Activated CD8-positive, alpha-beta memory T cell treated with anti-CD3 and anti-CD28 coated beads, Interleukin-2, amount 50 U/mL, for 1 hour (primary cell): Measurements from ENCODE around the gene ENTPD8.
A peak's percentile ranks its signal among the peaks of the same experiment; 100 is the strongest.

Experiments
- DNase-seq: peaks from one replicate; pipeline ENCODE4 v3.0.0-alpha.2; 2020; ENCODE audit errors: extremely low read depth

Gene ENTPD8

DNA sequence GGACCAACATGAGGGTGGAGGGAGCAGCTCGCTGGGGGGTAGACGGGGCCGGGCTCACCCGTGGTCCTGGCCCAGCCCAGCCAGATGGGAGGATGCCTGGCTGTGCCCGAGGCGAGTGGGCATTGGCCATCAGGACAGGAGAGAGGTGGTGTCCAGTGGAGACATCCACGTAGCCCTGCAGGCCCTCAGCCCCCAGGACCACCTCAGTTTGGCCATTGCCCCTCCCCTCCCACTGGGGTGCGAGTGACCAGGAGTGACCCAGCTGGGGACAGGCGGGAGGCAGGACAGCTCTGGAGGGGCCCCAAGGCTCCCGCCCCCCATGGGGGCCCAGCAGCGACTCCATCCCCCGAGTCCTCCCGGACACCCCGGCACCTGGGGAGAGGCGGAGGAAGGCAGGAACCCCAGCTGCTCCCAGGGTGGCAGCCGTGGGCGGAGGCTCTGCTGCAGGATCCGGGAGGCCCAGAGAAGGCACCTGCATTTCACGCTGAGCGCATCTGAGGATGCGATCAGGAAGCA lies 9.7 kb downstream of the ENTPD8 start:
- DNase-seq: no peak

DNA sequence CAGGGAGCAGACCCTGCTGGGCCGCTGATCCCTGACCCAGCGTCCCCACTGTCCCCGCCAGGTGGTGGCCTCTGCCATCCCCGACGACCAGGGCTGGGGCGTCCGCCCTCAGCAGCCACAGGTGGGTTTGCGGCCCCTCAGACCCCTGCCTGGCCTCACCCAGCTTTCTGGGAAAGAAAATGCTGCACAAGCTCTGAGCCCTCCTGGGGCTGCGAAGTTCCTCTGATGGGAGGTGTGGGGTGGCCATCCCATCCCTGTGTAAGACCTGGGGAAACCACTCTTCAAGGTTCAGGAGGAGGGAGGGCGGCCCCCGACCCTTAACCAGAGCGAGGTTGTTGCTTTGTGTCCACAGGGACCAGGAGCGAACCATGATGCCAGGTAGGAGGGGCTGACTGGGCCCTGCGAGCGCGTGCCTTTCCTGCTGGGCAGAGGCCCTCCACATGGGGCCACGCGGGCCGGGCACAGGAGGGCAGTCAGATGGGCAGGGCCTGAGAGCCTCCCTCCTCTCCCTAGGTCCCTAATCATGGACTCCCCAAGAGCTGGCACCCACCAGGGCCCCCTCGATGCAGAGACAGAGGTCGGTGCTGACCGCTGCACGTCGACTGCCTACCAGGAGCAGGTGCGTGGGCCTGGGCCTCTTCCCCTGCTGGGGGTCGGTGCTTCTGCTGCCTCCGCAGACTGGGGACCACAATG lies 10.3 kb downstream of the ENTPD8 start:
- DNase-seq: no peak

DNA sequence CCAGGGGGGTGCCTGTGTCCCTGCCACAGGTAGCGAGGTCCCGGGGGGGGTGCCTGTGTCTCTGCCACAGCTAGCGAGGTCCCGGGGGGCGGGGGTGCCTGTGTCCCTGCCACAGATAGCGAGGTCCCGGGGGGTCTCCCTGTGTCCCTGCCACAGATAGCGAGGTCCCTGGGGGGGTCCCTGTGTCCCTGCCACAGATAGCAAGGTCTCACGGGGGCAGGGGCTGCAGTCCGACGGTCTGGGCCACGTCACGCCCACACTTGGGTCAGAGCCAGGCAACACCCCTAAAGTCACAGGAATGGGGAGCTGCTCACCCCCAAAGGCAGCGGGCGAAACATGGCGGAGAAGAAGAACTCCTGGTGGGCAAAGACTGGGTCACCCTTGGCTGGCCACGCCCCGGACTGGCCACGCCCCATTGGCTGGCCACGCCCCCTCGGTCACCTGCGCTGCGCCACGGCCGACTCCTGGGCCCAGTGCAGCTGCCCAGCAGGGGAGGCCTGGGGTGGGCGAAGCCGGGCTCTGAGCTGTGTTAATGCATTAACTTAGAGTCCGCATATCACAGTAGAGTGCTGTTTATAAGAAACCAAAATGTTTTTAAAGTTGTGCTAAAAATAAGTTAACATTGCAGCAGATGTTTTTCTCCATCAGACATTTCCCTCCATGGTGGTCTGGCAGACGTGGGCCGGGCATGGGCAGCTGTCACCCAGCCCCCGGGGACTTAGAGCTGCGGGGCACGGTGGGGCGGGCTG lies 11.0 kb downstream of the ENTPD8 start:
- DNase-seq: no peak

DNA sequence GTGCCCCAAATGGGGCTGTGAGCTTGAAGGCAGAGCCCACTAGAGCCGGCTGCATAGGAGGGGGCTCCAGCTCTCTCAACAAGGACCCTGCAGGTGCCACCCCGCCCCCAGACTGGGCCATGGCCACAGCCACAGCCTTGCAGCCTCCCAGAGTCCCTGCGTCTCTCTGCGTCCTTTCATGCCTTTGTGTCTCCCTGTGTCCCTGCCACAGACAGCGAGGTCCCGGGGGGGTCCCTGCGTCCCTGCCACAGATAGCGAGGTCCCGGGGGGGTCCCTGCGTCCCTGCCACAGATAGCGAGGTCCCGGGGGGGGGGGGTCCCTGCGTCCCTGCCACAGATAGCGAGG lies 11.6 kb downstream of the ENTPD8 start:
- DNase-seq: no peak

DNA sequence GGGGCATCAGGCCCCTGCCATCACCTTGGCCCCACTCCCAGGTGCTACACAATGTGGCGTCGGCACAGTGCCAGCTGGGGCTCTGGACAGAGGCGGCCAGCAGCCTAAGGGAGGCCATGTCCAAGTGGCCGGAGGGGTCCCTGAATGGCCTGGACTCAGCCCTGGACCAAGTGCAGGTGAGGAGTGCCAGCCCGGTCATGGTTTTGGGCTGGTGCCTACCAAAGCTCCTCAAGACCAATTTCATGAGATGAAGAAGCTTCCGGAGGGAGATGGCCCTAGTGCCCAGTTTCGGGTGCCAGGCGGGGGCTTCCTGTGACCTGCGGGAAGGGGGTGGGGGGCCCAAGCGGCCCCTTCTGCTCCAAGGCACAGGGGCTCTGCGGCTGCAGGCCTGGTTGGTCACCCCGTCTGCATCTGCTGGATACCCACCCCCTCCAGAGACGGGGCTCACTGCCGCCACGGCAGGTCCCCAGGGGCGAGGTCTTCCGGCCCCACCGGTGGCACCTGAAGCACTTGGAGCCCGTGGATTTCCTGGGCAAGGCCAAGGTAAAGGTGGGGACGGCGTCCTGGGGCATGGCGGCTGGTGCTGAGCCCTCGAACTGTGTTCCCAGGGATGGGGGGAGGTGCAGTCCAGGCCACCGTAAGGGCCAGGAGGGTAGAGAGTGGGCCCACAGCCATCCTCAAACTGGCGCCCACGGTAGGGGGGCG lies 12.2 kb downstream of the ENTPD8 start:
- DNase-seq: no peak

DNA sequence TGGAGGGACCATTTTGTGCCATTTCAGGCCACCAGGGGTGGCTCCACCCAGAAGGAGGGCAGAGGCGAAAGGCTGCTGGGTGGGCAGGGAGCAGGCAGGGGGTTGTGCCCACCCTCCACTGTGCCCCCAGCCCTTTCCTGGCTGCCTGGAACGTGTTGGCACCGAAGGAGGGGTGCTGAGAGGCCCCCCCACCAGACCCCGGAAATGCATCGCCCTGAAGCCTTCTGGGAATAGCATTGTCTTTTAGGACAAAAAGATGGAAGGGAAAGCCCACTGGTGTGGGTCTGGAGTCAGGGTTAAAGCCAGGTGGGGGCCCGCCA lies 12.9 kb downstream of the ENTPD8 start:
- no peak for DNase-seq

DNA sequence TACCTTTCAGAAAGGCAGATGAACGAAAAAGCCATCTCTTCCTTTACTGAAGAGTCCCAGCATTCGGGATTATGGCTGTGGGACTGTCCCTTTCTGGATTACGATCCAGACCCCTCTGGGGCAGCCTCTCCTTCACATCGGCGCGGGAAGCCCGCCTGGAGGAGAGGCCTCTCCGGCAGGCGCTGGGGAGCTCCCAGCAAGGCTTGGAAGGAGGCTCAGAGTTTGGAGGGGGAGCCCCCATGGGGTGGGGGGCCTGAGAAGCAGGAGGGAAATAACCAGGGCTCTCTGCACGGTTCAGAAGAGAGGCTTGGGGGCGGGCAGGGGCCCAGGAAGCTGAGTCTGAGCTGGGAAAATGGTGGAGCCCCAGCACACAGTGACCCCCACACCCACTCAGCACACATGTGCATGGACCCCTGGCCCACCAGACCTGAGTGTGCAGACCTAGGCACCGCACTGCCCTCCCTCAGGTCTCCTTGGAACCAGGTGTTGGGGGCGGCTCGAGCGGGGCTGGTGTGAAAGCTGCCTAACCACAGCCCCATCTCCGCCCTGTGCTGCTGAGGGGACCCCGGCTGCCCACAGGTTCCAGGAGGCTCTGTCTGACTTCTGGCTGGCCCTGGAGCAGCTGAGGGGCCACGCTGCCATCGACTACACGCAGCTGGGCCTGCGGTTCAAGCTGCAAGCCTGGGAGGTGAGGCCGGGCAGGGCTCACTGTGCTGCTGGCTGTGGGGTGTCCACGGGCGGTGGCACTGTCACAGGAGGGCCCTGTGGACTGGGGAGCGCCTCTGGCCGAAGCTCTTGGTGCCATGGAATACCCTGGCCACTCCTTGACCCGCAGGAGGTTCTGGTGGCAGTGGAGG lies 13.5 kb downstream of the ENTPD8 start:
- no peak for DNase-seq

DNA sequence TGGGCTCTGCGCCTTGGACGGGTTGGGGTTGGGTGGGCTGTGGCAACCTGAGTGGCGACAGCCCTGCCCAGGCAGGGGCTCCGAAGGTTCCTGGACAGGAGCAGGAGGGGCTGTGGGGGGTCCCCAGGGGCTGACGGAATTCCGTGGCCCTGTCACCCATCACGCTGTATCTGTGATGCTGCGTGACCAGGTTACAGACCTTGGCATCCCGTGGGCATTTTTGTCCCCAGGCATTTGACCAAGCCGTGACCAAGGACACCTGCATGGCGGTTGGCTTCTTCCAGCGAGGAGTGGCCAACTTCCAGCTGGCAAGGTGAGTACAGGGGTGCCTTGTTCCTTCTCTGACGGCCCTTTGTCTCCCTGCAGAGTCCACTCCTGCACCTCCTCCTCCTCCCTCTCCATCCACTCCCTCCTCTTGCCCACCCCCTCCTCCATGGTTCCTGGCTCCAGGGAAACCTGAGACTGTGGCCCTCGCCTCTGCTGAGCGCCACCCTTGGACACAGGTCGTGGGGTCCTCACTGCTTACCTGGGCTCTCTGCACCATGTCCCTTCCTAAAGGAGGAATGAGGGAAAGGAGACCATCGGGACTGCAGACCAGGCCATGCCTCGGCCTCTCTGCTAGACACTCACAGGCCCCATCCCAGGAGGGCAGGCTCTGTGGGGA lies 15.0 kb downstream of the ENTPD8 start:
- DNase-seq: no peak

DNA sequence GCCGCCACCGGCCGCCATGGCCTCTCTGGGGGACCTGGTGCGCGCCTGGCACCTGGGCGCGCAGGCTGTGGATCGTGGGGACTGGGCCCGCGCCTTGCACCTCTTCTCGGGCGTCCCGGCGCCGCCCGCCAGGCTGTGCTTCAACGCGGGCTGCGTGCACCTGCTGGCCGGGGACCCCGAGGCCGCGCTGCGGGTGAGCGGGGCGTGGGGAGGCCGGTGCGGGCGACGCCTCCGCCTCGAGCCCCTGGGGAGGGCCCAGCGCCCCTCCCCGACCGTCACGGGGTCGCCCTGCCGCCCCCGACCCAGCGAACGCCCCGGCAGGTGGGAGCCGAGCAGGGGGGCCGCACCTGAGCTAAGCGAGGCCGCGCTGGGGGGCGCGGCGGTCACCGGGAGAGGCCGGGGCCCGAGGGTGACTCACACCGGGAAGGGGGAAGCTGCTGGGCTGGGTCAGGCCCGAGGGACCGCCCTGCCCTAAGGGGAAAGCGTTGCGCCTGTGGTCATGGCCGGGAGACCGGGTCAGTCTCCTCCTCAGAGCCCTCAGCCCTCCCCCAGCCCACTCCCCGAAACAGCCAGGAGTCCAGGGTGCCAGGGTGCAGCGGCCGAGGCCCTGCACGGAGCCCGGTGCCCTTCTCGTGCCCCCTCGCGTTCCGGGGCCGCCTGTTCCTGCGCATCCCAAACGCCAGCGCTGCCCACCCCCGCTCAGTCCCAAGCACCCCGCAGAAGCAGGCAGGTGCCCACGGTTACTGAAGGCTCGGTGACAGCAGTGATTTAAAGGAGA lies 17.5 kb downstream of the ENTPD8 start:
- no peak for DNase-seq

DNA sequence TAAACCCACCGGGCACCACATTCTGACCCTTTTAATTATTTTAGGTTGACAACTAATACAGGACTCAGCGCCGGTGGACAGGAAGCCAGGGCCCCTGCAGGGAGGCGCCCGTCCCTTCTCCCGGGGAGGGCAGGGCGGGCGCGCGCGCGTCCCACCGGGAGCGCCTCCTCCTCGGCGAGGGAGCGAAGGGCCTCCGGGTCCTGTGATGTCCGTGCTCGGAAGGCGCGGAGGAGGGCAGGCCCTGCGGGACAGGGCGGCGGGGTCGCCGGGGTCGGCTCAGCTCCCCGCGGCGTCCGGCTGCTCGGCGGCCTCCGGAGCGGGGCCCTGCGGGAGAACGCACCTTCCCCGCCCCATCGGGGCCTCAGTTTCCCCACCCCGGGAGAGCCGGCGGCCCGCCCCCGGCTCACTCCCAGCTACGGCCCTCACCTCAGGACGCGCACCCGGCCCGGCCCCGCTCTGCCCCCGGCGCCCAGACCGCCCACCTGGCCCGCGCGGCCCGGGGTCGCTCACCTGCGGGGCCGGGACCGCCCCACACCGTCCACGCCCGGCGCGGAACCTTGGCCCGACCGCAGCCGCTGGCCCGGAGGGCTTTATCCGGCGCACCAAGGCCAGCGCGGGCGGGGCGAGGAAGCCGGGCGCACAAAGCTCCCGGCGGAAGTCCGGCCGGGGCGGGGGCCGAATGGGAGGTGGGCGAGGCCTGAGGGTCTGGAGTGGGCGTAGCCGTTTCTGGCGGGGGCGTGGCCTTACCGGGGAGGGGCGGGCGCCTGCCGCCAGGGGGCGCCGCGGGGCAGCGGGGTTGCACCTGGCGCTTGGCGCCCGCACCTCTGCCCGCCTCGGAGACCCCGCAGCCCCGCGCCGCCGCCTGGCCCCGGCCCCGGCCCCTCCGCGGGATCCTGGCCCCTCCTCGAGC lies 18.3 kb downstream of the ENTPD8 start, which contains the start of the genes EXD3 and NOXA1:
Gene EXD3, minus strand, starts transcription at position 559 of the 910 bp plus-strand sequence. CDS start 27,805 bp downstream, outside the sequence.
Gene NOXA1, plus strand, starts transcription at position 790 of the 910 bp plus-strand sequence. CDS start 137 bp downstream, outside the sequence.
- peak; percentile 85 for DNase-seq

DNA sequence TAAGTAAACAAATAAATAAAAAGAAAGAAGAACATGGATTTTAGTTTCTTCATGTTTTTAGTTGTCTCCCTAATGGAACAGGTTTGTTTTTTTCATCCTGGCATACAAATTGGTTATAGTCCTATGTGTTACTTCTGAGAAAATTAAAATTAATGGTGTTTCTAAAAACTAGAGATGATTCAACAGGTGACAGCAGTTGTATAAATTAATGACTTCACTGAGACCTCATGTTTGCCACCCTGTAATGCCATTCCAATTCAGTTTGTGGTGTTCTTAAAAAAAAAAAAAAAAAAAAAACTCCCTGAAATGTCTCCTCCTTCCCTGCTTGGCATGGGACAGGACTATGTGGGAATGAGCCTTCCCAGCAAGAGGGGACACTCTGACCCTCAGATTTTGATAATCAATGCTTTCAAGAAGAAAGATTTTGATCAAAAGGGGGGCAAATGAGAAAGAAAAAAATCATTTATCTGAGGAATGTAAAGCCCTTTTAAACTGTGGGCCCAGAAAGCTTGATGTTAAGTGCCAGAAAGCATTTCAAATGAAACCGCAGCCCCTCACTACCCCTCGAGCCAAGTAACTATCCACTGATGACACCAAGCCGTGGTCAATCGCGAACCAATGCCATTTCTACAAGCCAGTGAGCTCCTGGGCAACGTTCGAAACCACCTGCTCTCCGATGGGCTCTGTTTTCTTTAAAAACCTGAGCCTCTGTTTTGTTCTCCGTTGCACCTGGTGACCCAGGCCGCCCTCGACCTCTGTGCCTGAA lies 19.1 kb downstream of the ENTPD8 start:
- no peak for DNase-seq

DNA sequence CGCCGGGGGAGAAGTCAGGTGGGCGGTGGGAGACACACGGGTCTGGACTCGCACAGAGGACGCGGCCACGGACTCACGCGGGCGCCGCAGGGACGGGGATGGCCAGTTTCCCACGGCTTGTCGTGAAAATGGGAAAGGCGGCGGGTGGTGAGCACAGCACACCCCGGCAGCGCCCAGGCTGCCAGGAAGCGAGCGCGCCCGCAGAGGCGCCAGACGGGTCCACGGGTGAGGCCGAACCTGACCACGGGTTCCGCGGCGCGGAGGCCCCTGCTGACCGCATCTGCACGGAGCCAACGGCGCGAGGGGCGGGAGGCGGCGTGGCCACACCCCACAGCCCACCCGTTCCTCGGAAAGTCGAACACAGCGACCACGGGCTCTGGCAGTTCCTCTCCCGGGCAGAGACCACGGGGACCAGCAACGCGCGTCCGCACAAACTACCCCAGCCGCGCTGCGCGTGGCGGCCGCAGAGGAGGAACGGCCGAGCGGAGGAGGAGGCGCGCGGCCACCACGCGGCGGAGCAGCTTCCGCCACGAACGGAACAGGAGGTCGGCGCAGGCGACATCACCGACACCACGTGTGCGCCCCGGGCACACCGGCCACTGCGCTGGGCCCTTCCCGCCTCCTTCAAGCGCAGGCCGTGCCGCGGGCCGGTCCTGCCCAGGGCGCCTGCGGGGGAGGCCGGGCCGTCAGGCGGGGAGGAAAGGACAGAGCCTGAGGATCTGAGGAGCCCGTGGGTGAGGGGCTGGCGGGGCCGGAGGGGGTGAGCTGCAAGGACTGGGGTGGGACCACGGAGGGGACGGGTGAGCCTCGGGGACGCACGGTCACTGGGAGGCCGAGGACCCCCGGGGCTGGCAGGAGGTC lies 23.8 kb downstream of the ENTPD8 start:
- DNase-seq: no peak

DNA sequence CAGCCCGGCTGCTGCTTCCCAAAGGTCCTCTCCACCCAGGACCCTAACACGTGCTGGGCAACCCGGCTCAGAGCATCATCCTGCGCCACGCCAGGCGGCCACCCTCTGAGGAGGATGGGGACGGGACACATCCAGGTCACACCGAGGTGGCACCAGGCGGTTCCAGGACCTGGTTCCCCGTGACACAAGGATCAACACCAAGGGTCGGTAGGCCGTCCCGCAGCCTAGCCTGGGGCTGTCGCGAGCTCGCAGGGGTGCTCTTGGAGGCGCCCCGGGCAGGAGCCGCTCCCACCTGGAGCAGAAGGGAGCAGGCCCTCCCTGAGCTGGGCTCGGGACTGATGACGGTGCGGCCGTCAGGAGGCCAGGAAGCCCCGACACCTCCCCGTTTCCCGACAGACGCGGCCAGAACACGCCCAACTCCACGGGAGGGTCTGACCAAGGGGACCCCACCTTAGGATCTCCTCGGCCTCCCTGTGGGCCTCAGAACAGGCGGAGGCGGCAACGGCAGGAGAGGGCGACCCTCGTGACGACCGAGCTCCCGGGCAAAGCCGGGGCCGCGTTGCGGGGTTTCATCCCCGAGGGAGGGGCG lies 24.5 kb downstream of the ENTPD8 start:
- no peak for DNase-seq

DNA sequence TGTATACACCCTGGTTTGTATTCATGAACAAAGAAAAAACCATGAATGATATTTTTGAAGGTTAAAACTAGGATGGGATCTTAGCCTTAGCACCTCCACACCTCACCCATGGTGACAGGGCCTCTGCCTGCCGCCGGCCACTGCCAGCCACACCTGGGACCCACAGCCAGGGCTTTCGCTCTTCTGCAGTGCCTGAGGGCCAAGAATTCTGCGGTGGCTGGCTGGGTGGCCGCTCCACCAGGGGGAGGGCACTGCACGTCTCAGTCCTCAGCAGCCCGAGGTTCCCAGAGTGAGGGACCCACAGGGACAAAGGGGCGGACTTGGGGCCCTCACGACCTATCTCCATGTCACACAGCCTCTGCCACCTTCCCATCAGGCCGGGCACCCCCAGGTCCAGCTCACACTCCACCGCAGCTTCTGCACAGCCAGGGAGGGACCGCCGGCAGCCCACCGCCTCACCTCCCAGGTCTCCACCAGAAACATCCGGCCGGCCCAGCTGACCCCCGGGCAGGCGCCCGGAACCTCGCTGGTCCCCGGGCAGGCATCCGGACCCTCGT lies 25.1 kb downstream of the ENTPD8 start:
- no peak for DNase-seq

DNA sequence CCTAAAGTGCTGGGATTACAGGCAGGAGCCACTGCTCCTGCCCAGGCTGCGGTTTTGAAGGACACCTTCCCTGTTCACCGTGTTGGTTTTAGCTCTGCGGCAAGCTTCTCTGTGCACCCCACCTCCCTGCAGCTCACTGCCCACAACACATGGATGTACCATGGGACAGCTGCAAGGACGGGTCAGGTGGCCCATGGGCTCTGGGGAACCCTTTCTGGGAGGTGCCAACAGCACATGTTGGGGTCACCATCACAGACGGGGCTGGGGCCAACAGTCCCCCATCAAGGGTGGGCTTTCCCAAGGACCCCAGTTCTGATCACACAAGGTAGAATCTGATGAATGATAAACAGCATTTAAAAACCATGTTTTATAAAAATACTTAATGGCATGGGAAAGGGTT lies 25.7 kb downstream of the ENTPD8 start:
- no peak for DNase-seq

DNA sequence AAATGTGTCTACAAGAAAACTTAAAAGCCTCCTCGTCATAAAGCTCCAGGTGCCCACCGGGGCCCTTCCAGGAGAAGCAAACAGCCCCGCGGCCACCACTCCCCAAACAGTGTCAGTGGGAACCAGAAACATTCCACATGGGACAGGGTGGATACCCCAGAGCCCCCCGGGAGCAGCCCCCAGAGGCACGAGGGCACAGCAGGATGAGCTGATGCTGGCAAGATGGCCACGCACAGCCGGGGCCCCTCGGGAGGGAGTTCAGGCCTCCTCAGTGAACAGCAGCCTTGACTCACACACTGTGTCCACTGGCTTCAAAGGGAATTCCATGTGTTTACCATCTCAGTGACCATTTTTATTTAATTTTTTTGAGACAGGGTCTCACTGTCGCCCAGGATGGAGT lies 28.7 kb downstream of the ENTPD8 start:
- no peak for DNase-seq
